IPS-18a (cell line): ENCODE data around the gene RAB10.

ENCODE experiments used
- H3K27ac ChIP-seq: one replicate; pipeline ENCODE4 v1.5.1; 2013; ENCODE audit warnings: low read length
- H3K27me3 ChIP-seq: one replicate; pipeline ENCODE4 v1.6.1; 2013; ENCODE audit warnings: mild to moderate bottlenecking, low read length; ENCODE audit not compliant: control insufficient read depth, insufficient read depth
- H3K36me3 ChIP-seq: one replicate; pipeline ENCODE4 v1.6.1; 2013; ENCODE audit warnings: low read depth, low read length; ENCODE audit not compliant: control insufficient read depth
- H3K4me1 ChIP-seq: one replicate; pipeline ENCODE4 v1.6.1; 2013; ENCODE audit warnings: low read depth, low read length; ENCODE audit not compliant: control insufficient read depth
- H3K4me3 ChIP-seq: one replicate; pipeline ENCODE4 v1.5.1; 2013; ENCODE audit warnings: low read length
- H3K9ac ChIP-seq: one replicate; pipeline ENCODE4 v1.6.1; 2013; ENCODE audit warnings: mild to moderate bottlenecking, low read length, moderate library complexity
- H3K9me3 ChIP-seq: one replicate; pipeline ENCODE4 v1.6.1; 2013; ENCODE audit warnings: low read depth, low read length; ENCODE audit not compliant: control insufficient read depth

The RAB10 gene

DNA sequence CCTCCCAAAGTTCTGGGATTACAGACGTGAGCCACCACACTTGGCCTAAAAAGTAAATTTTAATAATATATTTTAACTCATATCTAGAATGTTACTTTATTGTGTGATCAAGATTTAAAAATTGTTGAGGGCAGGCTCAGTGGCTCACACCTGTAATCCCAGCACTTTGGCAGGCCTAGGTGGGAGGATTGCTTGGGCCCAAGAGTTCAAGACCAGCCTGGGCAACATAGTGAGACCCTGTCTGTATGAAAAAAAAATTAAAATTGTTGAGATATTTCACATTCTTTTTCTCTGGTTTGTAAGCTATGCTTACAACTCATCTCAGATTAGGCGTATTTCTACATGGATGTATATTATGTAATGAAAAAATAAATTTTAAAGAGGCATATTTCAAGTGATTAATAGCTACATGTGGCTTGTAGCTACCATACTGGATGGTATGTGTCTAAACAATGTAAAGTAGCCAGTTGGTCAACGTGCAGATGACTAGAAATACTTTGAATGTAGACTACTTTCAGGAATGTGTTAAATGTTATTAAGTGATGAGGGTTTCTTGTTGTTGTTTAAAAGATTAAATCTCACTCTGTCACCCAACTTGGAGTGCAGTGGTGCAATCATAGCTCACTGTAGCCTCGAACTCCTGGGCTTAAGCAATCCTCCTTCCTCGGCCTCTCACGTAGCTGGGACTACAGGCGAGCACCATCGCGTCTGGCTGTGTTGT, 5.9 kb downstream of the RAB10 start:
- Histone ChIP-seq H3K9me3 (no peaks in the 10 kb centered on the region), H3K4me1 (peaks cover 15% of the 10 kb centered on the region), H3K4me3 (no peak overlapping the region), H3K27ac (no peak overlapping the region), H3K9ac (no peak overlapping the region), H3K27me3 (no peaks in the 10 kb centered on the region), H3K36me3 (peaks cover 12% of the 10 kb centered on the region)

DNA sequence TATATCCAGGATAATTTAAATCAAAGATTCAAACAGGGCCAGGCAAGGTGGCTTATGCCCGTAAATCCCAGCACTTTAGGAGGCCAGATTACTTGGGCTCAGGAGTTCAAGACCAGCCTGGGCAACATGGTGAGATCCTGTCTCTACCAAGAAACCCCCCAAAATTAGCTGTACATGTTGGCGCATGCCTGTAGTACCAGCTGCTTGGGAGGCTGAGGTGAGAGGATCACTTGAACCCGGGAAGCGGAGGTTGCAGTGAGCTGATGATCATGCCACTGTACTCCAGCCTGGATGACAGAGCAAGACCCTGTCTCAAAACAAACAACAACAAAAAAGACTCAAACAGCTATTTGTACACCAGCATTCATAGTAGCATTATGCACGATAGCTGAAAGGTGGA, 9.2 kb downstream of the RAB10 start:
- Histone ChIP-seq H3K9ac (no peak overlapping the region), H3K36me3 (peaks cover 9% of the 10 kb centered on the region), H3K9me3 (no peaks in the 10 kb centered on the region), H3K4me3 (no peak overlapping the region), H3K27ac (no peak overlapping the region), H3K4me1 (peaks cover 10% of the 10 kb centered on the region), H3K27me3 (no peaks in the 10 kb centered on the region)

DNA sequence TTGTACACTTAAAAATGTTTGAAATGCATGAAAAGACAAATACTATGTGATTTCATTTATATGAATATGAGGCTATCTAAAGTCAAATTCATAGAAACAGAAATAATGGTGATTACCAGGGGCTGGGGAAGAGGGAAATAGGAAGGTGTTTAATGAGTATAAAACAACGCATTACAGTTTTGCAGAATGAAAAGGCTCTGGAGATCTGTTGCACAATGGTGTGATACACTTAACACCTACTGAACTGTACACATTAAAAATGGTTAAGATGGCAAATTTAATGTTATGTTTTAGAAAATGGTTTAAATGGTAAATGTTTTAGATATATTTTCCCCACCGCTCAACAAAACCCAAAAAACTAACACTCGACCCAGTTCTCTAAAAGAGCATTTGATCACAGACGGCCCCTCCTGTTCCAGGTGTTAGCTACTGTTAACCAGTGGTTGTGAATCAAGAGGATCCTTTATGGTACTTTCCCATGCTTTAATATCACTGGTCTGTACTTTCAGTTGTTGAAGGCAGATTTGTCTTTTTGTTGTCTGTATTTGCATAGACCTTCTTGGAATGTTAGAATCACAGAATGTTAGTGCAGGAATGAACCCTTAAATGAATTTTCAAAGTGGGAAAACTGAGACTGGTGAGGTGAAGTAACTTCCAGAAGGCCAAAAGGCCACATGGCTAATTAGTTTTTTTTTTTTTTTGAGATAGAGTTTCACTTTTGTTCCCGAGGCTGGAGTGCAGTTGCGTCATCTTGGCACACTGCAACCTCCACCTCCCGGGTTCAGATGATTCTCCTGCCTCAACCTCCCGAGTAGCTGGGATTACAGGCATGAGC, 10.2 kb downstream of the RAB10 start:
- no peaks in the 10 kb centered on the region for H3K9me3 ChIP-seq
- peaks cover 9% of the 10 kb centered on the region for H3K36me3 ChIP-seq
- H3K9ac ChIP-seq, result no peak overlapping the region
- no peaks in the 10 kb centered on the region for H3K27me3 ChIP-seq
- no peak overlapping the region for H3K4me3 ChIP-seq
- H3K27ac ChIP-seq, result no peak overlapping the region
- H3K4me1 ChIP-seq, result peaks cover 10% of the 10 kb centered on the region

DNA sequence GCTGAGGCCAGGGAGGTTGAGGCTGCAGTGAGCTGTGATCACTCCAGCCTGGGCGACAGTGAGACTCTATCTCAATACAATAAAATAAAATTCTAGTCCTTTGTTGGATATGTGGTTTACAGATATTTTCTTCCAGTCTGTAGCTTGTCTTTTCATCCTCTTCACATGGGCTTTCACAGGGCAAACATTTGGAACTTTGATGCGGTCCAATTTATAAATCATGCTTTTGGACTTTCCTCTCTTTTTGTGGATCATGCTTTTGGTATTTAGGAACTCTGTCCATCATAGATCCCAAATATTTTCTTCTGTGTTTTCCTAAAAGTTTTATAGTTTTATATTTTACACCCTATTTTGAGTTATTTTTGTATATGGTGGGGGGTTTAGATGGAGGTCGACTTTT, 14.9 kb downstream of the RAB10 start:
- no peak overlapping the region for H3K9ac ChIP-seq
- no peaks in the 10 kb centered on the region for H3K27me3 ChIP-seq
- no peak overlapping the region for H3K27ac ChIP-seq
- no peaks in the 10 kb centered on the region for H3K36me3 ChIP-seq
- no peak overlapping the region for H3K4me3 ChIP-seq
- no peaks in the 10 kb centered on the region for H3K9me3 ChIP-seq
- H3K4me1 ChIP-seq, result peaks cover 4% of the 10 kb centered on the region

DNA sequence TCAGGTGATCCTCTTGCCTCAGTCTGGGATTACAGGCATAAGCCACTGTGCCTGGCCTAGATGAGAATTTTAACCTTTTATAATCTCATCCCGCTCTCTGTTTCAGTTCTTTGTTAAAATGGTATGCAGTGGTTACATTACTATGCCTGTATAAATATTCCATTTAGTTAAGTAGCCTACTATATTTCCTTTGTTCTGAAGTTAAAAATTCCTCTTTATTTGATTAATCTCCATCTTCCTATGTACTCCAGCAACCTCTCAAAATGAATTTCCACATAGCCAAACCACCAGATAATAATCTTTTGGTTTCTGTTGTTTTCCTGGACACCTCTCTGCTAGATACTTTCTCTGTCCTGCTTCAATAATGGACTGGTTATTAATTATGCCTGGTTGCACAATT, 15.8 kb downstream of the RAB10 start:
- Histone ChIP-seq H3K9me3 (no peaks in the 10 kb centered on the region), H3K4me3 (no peak overlapping the region), H3K27me3 (no peaks in the 10 kb centered on the region), H3K4me1 (no peaks in the 10 kb centered on the region), H3K27ac (no peak overlapping the region), H3K9ac (no peak overlapping the region), H3K36me3 (no peaks in the 10 kb centered on the region)

DNA sequence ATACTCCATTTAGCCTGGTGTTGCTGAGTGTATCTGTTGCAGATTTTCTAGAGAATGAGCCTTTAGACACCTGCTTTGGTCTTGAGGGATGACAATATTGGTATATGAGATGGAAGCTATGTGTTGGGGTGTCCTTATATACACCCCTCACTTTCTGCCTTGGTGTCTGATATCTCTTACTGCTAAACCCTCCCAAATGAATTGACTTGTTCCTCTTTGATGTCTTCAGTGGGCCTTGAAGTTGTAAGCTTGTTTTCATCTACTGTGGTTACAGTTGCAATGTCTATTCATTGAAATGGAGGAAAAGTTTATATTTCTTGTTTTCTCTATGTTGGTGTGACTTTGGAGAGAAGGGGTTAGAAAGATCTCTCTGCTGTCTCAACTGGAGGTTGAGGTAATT, 18.9 kb downstream of the RAB10 start:
- Histone ChIP-seq H3K9ac (no peak overlapping the region), H3K36me3 (no peaks in the 10 kb centered on the region), H3K27me3 (no peaks in the 10 kb centered on the region), H3K9me3 (no peaks in the 10 kb centered on the region), H3K4me3 (no peak overlapping the region), H3K4me1 (no peaks in the 10 kb centered on the region), H3K27ac (no peak overlapping the region)

DNA sequence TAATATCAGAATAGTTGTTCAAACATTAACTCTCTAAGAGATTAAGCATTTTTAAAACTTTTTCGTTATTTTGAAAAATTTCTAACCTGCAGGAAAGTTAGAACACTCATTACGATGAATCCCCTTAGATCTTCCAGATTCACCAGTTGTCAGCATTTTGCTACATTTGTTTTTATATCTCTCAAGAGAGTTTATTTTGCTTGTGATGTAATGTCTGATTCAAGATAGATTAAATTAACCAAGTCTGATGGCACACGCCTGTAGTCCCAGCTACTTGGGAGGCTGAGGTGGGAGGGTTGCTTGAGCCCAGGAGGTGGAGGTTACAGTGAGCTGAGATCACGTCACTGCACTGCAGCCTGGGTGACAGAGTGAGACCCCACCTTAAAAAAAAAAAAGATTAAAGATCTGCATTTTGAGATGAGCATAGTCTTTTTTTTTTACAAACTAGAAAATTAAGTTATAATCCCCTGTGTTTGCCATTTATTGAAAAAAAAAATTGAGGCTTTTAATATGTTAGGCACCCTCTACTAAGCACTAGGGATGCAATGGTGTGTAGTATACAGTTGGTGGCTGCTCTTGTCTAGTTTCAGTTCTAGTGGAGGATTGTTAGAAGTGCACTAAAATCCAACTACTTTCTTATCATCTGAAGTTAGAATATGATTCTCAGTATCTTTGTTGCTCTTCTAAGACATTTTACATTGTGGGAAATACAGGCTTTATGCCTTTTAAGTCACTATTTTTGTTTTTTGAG, 20.9 kb downstream of the RAB10 start:
- Histone ChIP-seq H3K9ac (no peak overlapping the region), H3K4me3 (no peak overlapping the region), H3K36me3 (no peaks in the 10 kb centered on the region), H3K4me1 (no peaks in the 10 kb centered on the region), H3K9me3 (no peaks in the 10 kb centered on the region), H3K27ac (no peak overlapping the region), H3K27me3 (no peaks in the 10 kb centered on the region)

DNA sequence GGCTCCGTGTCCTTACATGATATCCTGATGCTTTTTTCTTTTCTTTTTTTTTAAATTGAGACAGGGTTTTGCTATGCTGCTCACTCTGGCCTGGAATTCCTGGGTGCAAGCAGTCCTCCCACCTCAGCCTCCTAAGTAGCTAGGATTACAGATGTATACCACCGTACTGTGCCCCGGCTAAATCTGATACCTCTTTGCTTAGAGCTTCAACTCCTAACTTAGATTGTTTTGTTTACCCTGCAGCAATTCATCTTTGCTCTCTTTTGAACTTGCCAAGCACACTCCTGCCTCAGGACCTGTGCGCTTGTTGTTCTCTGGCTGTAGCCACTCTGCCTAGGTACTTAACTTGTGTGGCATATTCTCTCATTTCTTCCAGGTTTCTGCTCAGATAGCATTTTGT, 24.5 kb downstream of the RAB10 start:
- H3K4me1 ChIP-seq, result no peaks in the 10 kb centered on the region

DNA sequence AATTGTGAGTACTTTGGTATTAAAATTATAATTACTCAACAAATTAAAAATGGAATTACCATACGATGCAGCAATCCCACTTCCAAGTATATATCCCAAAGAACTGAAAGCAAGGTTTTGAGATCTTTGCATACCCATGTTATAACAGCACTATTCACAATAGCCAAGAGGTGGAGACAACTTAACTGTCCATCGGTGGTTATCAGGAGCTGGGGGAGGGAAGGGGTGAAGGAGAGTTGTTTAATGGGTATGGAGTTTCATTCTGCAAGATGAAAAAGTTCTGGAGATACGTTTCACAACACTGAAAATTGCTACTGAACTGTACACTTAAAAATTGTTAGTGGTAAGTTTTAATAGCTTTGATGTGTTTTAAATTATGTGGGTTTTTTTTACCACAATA, 25.7 kb downstream of the RAB10 start:
- H3K4me3 ChIP-seq, result no peak overlapping the region
- H3K9ac ChIP-seq, result no peak overlapping the region
- H3K27me3 ChIP-seq, result no peaks in the 10 kb centered on the region
- no peaks in the 10 kb centered on the region for H3K4me1 ChIP-seq
- H3K27ac ChIP-seq, result no peak overlapping the region
- H3K9me3 ChIP-seq, result no peaks in the 10 kb centered on the region
- H3K36me3 ChIP-seq, result peaks cover 5% of the 10 kb centered on the region

More for the DNA sequence above, 24.5 kb downstream of the RAB10 start:
- no peaks in the 10 kb centered on the region for H3K9me3 ChIP-seq
- no peak overlapping the region for H3K9ac ChIP-seq
- H3K27me3 ChIP-seq, result no peaks in the 10 kb centered on the region
- no peak overlapping the region for H3K27ac ChIP-seq
- no peak overlapping the region for H3K4me3 ChIP-seq
- peaks cover 5% of the 10 kb centered on the region for H3K36me3 ChIP-seq

DNA sequence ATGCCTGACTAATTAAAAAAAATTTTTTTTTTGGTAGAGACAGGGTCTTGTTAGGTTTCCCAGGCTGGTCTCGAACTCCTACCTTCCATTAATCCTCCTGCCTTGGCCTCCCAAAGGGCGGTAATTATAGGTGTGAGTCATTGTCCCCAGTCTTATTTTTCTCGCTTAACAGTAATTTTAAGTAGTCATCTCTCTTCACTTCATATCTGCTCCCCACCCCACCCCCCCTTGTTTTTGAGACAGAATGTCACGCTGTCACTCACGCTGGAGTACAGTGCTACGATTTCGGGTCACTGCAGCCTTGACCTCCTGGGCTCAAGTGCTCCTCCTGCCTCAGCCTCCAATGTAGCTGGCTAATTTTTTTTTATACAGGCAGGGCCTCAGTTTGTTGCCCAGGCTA, 27.7 kb downstream of the RAB10 start:
- no peaks in the 10 kb centered on the region for H3K9me3 ChIP-seq
- H3K36me3 ChIP-seq, result peaks cover 5% of the 10 kb centered on the region
- no peak overlapping the region for H3K9ac ChIP-seq
- H3K4me1 ChIP-seq, result no peaks in the 10 kb centered on the region
- no peak overlapping the region for H3K4me3 ChIP-seq
- no peak overlapping the region for H3K27ac ChIP-seq
- no peaks in the 10 kb centered on the region for H3K27me3 ChIP-seq

DNA sequence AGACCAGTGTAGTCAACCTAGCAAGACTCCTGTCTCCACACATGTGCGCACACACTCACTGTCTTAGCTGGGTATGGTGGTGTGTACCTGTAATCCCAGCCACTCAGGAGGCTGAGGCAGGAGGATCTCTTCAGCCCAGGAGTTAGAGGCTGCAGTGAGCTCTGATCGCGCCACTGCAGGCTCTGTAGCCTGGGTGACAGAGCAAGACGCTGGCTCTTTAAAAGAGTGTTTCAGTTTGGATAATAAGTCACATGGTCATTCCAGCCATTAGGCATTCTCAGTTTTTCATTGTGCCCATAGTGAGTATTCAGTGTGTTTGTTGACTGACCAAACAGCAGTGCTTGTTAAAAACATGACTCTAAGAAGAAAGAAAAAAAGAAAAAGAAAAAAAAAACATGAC, 31.0 kb downstream of the RAB10 start:
- Histone ChIP-seq H3K9ac (no peak overlapping the region), H3K36me3 (peaks cover 5% of the 10 kb centered on the region), H3K4me3 (no peak overlapping the region), H3K27me3 (no peaks in the 10 kb centered on the region), H3K4me1 (peaks cover 21% of the 10 kb centered on the region), H3K27ac (no peak overlapping the region), H3K9me3 (no peaks in the 10 kb centered on the region)
